ENCODE measurements around the gene KLHDC9. TPM values are rescaled to one million over a fixed set of nuclear protein-coding genes. Genes with fewer than 3 reads are reported as not detected.
A peak's percentile ranks its signal among the peaks of the same experiment; 100 is the strongest.

KLHDC9 gene
- polyA plus RNA-seq, 1 experiment, result 1.1 TPM

- CTCF ChIA-PET, result interaction anchor here (0.6 to 1.8 kb wide), 2 partner anchors 21 to 121 kb away, joined by 3 to 5 read pairs; no protein-coding TSS in a partner anchor
- DNase-seq (ENCODE audit: low read depth, low spot score), result no peak
- no peak for TF ChIP-seq CTCF (IDR thresholded peaks at IDR 0.05; ENCODE audit: low read depth, low read length)
These were observed 19.8 kb downstream of the KLHDC9 start, which contains the start of the genes NIT1 and PFDN2 for GRCh38 chr1:161117759-161118581. NIT1 (plus strand) TSS chr1:161118105; CDS start chr1:161118177, 72 bp downstream. PFDN2 (minus strand) TSS chr1:161118037; CDS start chr1:161118026, 11 bp downstream.

GRCh38 chr1:161119092-161119903 is 21.1 kb downstream of the KLHDC9 start:
- peak overlapping the region; percentile 95 for H3K27ac ChIP-seq (ENCODE audit: low read depth, low read length)
- no peaks in the 10 kb centered on the region; the same call in 1 of the 2 replicates for H3K9me3 ChIP-seq (ENCODE audit: control insufficient read depth, insufficient read depth, low read length)
- DNase-seq (ENCODE audit: low read depth, low spot score), result no peak
- peak; percentile 55 for TF ChIP-seq CTCF (IDR thresholded peaks at IDR 0.05; ENCODE audit: low read depth, low read length)
- no peaks in the 10 kb centered on the region for H3K27me3 ChIP-seq (ENCODE audit: control insufficient read depth, insufficient read depth, low read length)
- POLR2A ChIA-PET, result no interaction called here
- H3K4me3 ChIP-seq (ENCODE audit: low read depth, low read length), result peak overlapping the region; percentile 100
- CTCF ChIA-PET, result no interaction called here

More at GRCh38 chr1:161117759-161118581, 19.8 kb downstream of the KLHDC9 start, which contains the start of the genes NIT1 and PFDN2:
- peak within 1 kb of the TSS; percentile 95 for H3K27ac ChIP-seq (ENCODE audit: low read depth, low read length)
- H3K27me3 ChIP-seq (ENCODE audit: control insufficient read depth, insufficient read depth, low read length), result no peaks in the 10 kb centered on the region
- POLR2A ChIA-PET, result interaction anchor here (0.6 to 2.1 kb wide), 7 partner anchors 10 to 65 kb away, joined by 3 to 20 read pairs (median 4); partner anchors contain the start of genes DEDD, PPOX and UFC1
- H3K4me3 ChIP-seq (ENCODE audit: low read depth, low read length), result peak within 1 kb of the TSS; percentile 100
- H3K9me3 ChIP-seq (ENCODE audit: control insufficient read depth, insufficient read depth, low read length), result no peaks in the 10 kb centered on the region; the same call in 1 of the 2 replicates

- no peak overlapping the region for H3K27ac ChIP-seq (ENCODE audit: low read depth, low read length)
- H3K9me3 ChIP-seq (ENCODE audit: control insufficient read depth, insufficient read depth, low read length), result no peaks in the 10 kb centered on the region; the same call in 1 of the 2 replicates
- no peaks in the 10 kb centered on the region for H3K27me3 ChIP-seq (ENCODE audit: control insufficient read depth, insufficient read depth, low read length)
- DNase-seq (ENCODE audit: low read depth, low spot score), result no peak
- CTCF ChIA-PET, result interaction anchor here (0.6 to 0.7 kb wide), 5 partner anchors 29 to 124 kb away, joined by 3 to 6 read pairs (median 5); no protein-coding TSS in a partner anchor
- POLR2A ChIA-PET, result interaction anchor here (0.6 kb wide), 1 partner anchor 18 kb away, joined by 3 read pairs; no protein-coding TSS in a partner anchor
- no peak for TF ChIP-seq CTCF (IDR thresholded peaks at IDR 0.05; ENCODE audit: low read depth, low read length)
- no peak overlapping the region for H3K4me3 ChIP-seq (ENCODE audit: low read depth, low read length)
These were observed 23.0 kb downstream of the KLHDC9 start for GRCh38 chr1:161121042-161121650.

- no peak for DNase-seq (ENCODE audit: low read depth, low spot score)
- CTCF ChIA-PET, result interaction anchor here (1.0 kb wide), 1 partner anchor 24 kb away, joined by 3 read pairs; the partner anchor contains the start of gene KLHDC9
These were observed 23.7 kb downstream of the KLHDC9 start for GRCh38 chr1:161121834-161122233.

More at GRCh38 chr1:161121834-161122233, 23.7 kb downstream of the KLHDC9 start:
- H3K4me3 ChIP-seq (ENCODE audit: low read depth, low read length), result no peak overlapping the region
- TF ChIP-seq CTCF (IDR thresholded peaks at IDR 0.05; ENCODE audit: low read depth, low read length), result no peak
- H3K27ac ChIP-seq (ENCODE audit: low read depth, low read length), result no peak overlapping the region
- no peaks in the 10 kb centered on the region for H3K27me3 ChIP-seq (ENCODE audit: control insufficient read depth, insufficient read depth, low read length)
- POLR2A ChIA-PET, result no interaction called here
- no peaks in the 10 kb centered on the region; the same call in 1 of the 2 replicates for H3K9me3 ChIP-seq (ENCODE audit: control insufficient read depth, insufficient read depth, low read length)
